IMR-90 (cell line): Measurements from ENCODE around the gene CARMIL1.

Source experiments
- CHD1 ChIP-seq: IDR thresholded peaks from 2 replicates; pipeline ENCODE4 v1.6.1; 2012; ENCODE audit warnings: low read depth, low read length, improper control_type of control experiment
- MXI1 ChIP-seq: IDR thresholded peaks from 2 replicates; pipeline ENCODE4 v1.6.1; 2012; ENCODE audit warnings: low read depth, mild to moderate bottlenecking, low read length, moderate library complexity, borderline replicate concordance
- POLR2A ChIP-seq: IDR thresholded peaks from 2 replicates; pipeline ENCODE4 v1.6.1; 2012; ENCODE audit warnings: mild to moderate bottlenecking, low read depth, low read length
- RAD21 ChIP-seq: IDR thresholded peaks from 2 replicates; pipeline ENCODE4 v1.6.1; 2012; ENCODE audit warnings: low read length, improper control_type of control experiment
- RCOR1 ChIP-seq: IDR thresholded peaks from 2 replicates; pipeline ENCODE4 v1.6.1; 2012; ENCODE audit warnings: mild to moderate bottlenecking, low read length, improper control_type of control experiment; ENCODE audit not compliant: insufficient replicate concordance
- RFX5 ChIP-seq: IDR thresholded peaks from 2 replicates; pipeline ENCODE4 v1.8.0; 2012; ENCODE audit warnings: low read depth, mild to moderate bottlenecking, low read length, moderate library complexity
- SMC3 ChIP-seq: fragments of 150-350 bp; IDR thresholded peaks from 2 replicates; pipeline ENCODE4 v1.6.1; 2016; ENCODE audit warnings: low read depth, mild to moderate bottlenecking, antibody characterized with exemption, low read length, moderate library complexity
- TF ChIP-seq, protein P1 (sequence below): conservative IDR thresholded peaks from 2 replicates; pipeline ENCODE4 v1.5.1; 2012; ENCODE audit warnings: mild to moderate bottlenecking, low read depth, low read length, improper control_type of control experiment
- TF ChIP-seq, protein P2 (sequence below): fragments of 150-350 bp; IDR thresholded peaks from 2 replicates; pipeline ENCODE4 v1.6.1; 2016; ENCODE audit warnings: low read depth, mild to moderate bottlenecking, low read length, moderate library complexity, borderline replicate concordance

DNA sequence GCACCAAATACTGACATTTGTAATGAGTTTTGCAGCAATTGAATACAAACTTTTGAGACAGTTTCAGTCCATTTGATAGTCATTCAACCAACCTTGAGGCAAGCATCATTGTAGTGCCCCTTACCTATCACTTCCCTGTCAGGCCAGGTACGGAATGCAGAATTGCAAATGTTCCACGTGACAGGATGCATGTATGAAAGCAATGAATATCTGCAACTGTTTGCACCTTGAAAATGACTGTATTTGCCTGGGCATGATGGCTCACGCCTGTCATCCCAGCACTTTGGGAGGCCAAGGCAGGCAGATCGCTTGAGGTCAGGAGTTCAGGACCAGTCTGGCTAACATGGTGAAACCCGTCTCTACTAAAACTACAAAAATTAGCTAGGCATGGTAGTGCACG is 226.8 kb downstream of the CARMIL1 start:
- TF ChIP-seq RFX5 = no peak
- TF ChIP-seq, protein P1, sequence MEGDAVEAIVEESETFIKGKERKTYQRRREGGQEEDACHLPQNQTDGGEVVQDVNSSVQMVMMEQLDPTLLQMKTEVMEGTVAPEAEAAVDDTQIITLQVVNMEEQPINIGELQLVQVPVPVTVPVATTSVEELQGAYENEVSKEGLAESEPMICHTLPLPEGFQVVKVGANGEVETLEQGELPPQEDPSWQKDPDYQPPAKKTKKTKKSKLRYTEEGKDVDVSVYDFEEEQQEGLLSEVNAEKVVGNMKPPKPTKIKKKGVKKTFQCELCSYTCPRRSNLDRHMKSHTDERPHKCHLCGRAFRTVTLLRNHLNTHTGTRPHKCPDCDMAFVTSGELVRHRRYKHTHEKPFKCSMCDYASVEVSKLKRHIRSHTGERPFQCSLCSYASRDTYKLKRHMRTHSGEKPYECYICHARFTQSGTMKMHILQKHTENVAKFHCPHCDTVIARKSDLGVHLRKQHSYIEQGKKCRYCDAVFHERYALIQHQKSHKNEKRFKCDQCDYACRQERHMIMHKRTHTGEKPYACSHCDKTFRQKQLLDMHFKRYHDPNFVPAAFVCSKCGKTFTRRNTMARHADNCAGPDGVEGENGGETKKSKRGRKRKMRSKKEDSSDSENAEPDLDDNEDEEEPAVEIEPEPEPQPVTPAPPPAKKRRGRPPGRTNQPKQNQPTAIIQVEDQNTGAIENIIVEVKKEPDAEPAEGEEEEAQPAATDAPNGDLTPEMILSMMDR = no peak
- TF ChIP-seq, protein P2, sequence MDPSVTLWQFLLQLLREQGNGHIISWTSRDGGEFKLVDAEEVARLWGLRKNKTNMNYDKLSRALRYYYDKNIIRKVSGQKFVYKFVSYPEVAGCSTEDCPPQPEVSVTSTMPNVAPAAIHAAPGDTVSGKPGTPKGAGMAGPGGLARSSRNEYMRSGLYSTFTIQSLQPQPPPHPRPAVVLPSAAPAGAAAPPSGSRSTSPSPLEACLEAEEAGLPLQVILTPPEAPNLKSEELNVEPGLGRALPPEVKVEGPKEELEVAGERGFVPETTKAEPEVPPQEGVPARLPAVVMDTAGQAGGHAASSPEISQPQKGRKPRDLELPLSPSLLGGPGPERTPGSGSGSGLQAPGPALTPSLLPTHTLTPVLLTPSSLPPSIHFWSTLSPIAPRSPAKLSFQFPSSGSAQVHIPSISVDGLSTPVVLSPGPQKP = no peak
- TF ChIP-seq SMC3 = no peak
- TF ChIP-seq CHD1 = no peak
- TF ChIP-seq RAD21 = no peak
- no peak for TF ChIP-seq MXI1
- TF ChIP-seq POLR2A = no peak
- no peak for TF ChIP-seq RCOR1
